Stimulated activated naive CD8-positive, alpha-beta T cell treated with anti-CD3 and anti-CD28 coated beads, Interleukin-15, Interleukin-2, amounts not matched to agents 100 ng/mL and 50 ng/mL, for 24 hours (primary cell): Measurements from ENCODE around the gene DTWD2.
"Not testable (repeated sequence)": the region's sequence is repeated elsewhere in the genome, so short reads cannot be mapped to it uniquely, and the experiment has no call there.

Source experiments
- H3K27ac Mint-ChIP-seq: one replicate; pipeline ENCODE4 v1.8.0; 2021; ENCODE audit warnings: mild to moderate bottlenecking, mixed read lengths
- H3K27me3 Mint-ChIP-seq: one replicate; pipeline ENCODE4 v1.8.0; 2021; ENCODE audit warnings: mixed read lengths
- H3K36me3 Mint-ChIP-seq: one replicate; pipeline ENCODE4 v1.8.0; 2021; ENCODE audit warnings: low read depth, mixed read lengths
- H3K4me1 Mint-ChIP-seq: one replicate; pipeline ENCODE4 v1.8.0; 2021; ENCODE audit warnings: low read depth, mixed read lengths
- H3K4me3 Mint-ChIP-seq: one replicate; pipeline ENCODE4 v1.8.0; 2021; ENCODE audit warnings: mild to moderate bottlenecking, mixed read lengths
- H3K9me3 Mint-ChIP-seq: one replicate; pipeline ENCODE4 v1.8.0; 2021; ENCODE audit warnings: mixed read lengths

The DTWD2 gene

DNA sequence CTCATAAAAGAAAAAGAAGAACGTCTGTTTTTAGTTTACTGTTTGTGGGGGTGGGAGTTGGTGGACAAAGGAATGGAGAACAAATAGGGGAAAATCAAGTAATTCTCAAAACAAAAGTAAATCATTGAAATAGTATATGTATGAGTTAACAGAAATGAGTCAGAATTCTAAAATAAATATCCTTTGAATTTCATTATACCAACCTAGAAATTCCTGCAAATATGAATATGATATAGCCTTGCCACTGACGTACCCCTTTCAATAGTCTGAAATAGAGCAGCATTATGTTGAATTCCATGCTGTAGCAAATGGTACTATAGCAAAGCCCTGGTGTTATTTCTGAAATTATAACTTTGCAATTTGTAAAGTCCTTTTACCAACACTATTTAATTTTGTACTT lies 29.6 kb upstream of the DTWD2 start:
- no peak overlapping the region for H3K27ac Mint-ChIP-seq
- H3K4me1 Mint-ChIP-seq = peaks cover 14% of the 10 kb centered on the region
- H3K36me3 Mint-ChIP-seq = no peaks in the 10 kb centered on the region
- H3K27me3 Mint-ChIP-seq = no peaks in the 10 kb centered on the region
- H3K4me3 Mint-ChIP-seq = no peak overlapping the region
- no peaks in the 10 kb centered on the region for H3K9me3 Mint-ChIP-seq

DNA sequence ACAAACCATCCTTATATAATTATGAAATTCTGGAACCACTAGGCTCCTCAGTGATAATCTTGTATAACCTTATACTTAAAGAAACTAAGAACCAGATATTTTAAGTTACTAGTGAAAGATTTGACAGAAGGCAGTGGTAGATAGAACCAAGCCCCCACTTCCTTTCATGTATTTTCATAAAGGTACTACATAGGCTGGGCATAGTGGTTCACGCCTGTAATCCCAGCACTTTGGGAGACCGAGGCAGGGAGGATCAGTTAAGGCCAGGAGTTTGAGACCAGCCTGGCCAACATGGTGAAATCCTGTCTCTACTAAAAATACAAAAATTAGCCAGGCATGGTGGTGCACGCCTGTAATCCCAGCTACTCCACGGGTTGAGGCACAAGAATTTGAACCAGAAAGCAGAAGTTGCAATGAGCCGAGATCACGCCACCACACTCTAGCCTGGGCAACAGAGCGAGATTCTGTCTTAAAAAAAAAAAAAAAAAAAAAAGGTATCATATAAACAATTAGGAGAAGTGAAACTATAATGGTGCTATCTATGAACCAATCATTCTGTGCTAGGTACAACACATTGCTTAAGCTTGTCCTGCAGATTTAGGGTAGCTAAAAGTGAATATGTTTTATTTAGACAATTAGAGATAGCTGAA lies 27.9 kb upstream of the DTWD2 start:
- H3K27me3 Mint-ChIP-seq = no peaks in the 10 kb centered on the region
- no peak overlapping the region for H3K27ac Mint-ChIP-seq
- no peaks in the 10 kb centered on the region for H3K36me3 Mint-ChIP-seq
- no peak overlapping the region for H3K4me3 Mint-ChIP-seq
- no peaks in the 10 kb centered on the region for H3K9me3 Mint-ChIP-seq
- no peaks in the 10 kb centered on the region for H3K4me1 Mint-ChIP-seq

DNA sequence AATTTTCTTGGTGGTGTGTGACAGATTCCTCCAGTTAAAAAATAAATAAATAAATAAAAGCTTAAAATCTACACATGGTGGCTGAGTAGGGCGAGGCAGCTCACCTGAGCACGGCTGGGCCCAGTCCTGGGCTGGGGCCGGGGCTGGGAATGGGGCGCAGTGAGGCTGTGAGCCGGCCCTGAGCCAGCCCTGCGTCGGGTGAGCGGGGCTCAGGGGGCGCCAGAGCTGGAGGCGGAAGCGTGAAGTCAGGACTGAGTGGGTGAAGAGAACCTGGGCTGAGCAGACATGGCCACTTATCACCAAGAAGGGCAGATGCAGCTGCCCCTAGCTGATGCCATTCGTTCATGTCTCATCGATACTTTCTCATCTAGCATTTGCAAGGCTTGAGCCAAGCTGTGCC lies 22.8 kb upstream of the DTWD2 start:
- no peak overlapping the region for H3K4me3 Mint-ChIP-seq
- no peaks in the 10 kb centered on the region for H3K27me3 Mint-ChIP-seq
- H3K4me1 Mint-ChIP-seq = no peaks in the 10 kb centered on the region
- H3K36me3 Mint-ChIP-seq = no peaks in the 10 kb centered on the region
- no peaks in the 10 kb centered on the region for H3K9me3 Mint-ChIP-seq
- no peak overlapping the region for H3K27ac Mint-ChIP-seq

GRCh38 chr5:119010206-119010605 lies 21.9 kb upstream of the DTWD2 start:
- no peak overlapping the region for H3K27ac Mint-ChIP-seq
- H3K27me3 Mint-ChIP-seq = no peaks in the 10 kb centered on the region
- no peak overlapping the region for H3K4me3 Mint-ChIP-seq
- H3K36me3 Mint-ChIP-seq = no peaks in the 10 kb centered on the region
- H3K9me3 Mint-ChIP-seq = no peaks in the 10 kb centered on the region
- H3K4me1 Mint-ChIP-seq = no peaks in the 10 kb centered on the region

GRCh38 chr5:119009131-119009530 lies 20.8 kb upstream of the DTWD2 start:
- H3K4me3 Mint-ChIP-seq = no peak overlapping the region
- no peaks in the 10 kb centered on the region for H3K27me3 Mint-ChIP-seq
- H3K36me3 Mint-ChIP-seq = no peaks in the 10 kb centered on the region
- no peaks in the 10 kb centered on the region for H3K9me3 Mint-ChIP-seq
- H3K4me1 Mint-ChIP-seq = no peaks in the 10 kb centered on the region
- no peak overlapping the region for H3K27ac Mint-ChIP-seq

DNA sequence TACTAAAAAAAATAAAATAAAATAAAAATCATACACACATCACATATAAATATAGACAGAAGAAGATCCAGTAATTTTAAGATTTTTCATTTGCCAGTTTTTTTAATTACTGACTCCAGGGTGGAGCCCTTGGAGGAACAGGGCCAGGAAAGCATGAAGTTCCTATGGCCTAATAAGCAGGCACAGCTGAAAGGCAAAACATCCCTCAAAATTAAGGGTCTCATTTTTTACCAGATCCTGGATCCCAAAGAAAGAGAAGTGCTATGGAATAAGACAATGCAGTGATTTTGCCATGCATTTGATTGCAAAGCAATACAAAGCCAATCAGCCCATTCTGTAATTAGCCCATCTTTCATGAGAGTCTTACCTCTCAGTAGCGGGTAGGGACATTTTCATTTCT lies 11.3 kb upstream of the DTWD2 start:
- H3K4me1 Mint-ChIP-seq = no peaks in the 10 kb centered on the region
- no peak overlapping the region for H3K4me3 Mint-ChIP-seq
- H3K27me3 Mint-ChIP-seq = peaks cover 14% of the 10 kb centered on the region
- H3K27ac Mint-ChIP-seq = no peak overlapping the region
- peaks cover 28% of the 10 kb centered on the region for H3K9me3 Mint-ChIP-seq
- H3K36me3 Mint-ChIP-seq = peaks cover 14% of the 10 kb centered on the region

- H3K27ac Mint-ChIP-seq, H3K4me1 Mint-ChIP-seq, H3K4me3 Mint-ChIP-seq: not testable (repeated sequence)
- Mint-ChIP-seq H3K9me3 (peaks cover 28% of the 10 kb centered on the region), H3K36me3 (peaks cover 14% of the 10 kb centered on the region), H3K27me3 (peaks cover 14% of the 10 kb centered on the region)
Measured at GRCh38 chr5:118998861-118999260, 10.5 kb upstream of the DTWD2 start.

GRCh38 chr5:118996098-118996497 lies 7.8 kb upstream of the DTWD2 start:
- H3K4me1 Mint-ChIP-seq = no peaks in the 10 kb centered on the region
- H3K27me3 Mint-ChIP-seq = peaks cover 14% of the 10 kb centered on the region
- H3K27ac Mint-ChIP-seq = no peak overlapping the region
- peaks cover 14% of the 10 kb centered on the region for H3K36me3 Mint-ChIP-seq
- H3K9me3 Mint-ChIP-seq = peaks cover 28% of the 10 kb centered on the region
- H3K4me3 Mint-ChIP-seq = no peak overlapping the region

- peaks cover 20% of the 10 kb centered on the region for H3K9me3 Mint-ChIP-seq
- no peak overlapping the region for H3K27ac Mint-ChIP-seq
- H3K36me3 Mint-ChIP-seq = peaks cover 14% of the 10 kb centered on the region
- H3K27me3 Mint-ChIP-seq = peaks cover 14% of the 10 kb centered on the region
- no peaks in the 10 kb centered on the region for H3K4me1 Mint-ChIP-seq
- H3K4me3 Mint-ChIP-seq = no peak overlapping the region
Measured at GRCh38 chr5:118994595-118994994, 6.2 kb upstream of the DTWD2 start.

- not testable (repeated sequence) for H3K4me3 Mint-ChIP-seq, H3K4me1 Mint-ChIP-seq, H3K27ac Mint-ChIP-seq
- Mint-ChIP-seq H3K36me3 (peaks cover 14% of the 10 kb centered on the region), H3K27me3 (peaks cover 14% of the 10 kb centered on the region), H3K9me3 (peaks cover 20% of the 10 kb centered on the region)
Measured at GRCh38 chr5:118993118-118993517, 4.8 kb upstream of the DTWD2 start.

GRCh38 chr5:118992055-118992454 lies 3.7 kb upstream of the DTWD2 start:
- not testable (repeated sequence) for H3K4me3 Mint-ChIP-seq, H3K36me3 Mint-ChIP-seq, H3K27ac Mint-ChIP-seq
- peaks cover 10% of the 10 kb centered on the region for H3K27me3 Mint-ChIP-seq
- H3K9me3 Mint-ChIP-seq = peaks cover 16% of the 10 kb centered on the region
- peaks cover 16% of the 10 kb centered on the region for H3K4me1 Mint-ChIP-seq

GRCh38 chr5:118990582-118990981 lies 2.2 kb upstream of the DTWD2 start:
- Mint-ChIP-seq H3K36me3 (peaks cover 5% of the 10 kb centered on the region), H3K27me3 (peaks cover 5% of the 10 kb centered on the region), H3K4me3 (no peak overlapping the region), H3K9me3 (peaks cover 8% of the 10 kb centered on the region), H3K4me1 (peaks cover 26% of the 10 kb centered on the region), H3K27ac (no peak overlapping the region)

DNA sequence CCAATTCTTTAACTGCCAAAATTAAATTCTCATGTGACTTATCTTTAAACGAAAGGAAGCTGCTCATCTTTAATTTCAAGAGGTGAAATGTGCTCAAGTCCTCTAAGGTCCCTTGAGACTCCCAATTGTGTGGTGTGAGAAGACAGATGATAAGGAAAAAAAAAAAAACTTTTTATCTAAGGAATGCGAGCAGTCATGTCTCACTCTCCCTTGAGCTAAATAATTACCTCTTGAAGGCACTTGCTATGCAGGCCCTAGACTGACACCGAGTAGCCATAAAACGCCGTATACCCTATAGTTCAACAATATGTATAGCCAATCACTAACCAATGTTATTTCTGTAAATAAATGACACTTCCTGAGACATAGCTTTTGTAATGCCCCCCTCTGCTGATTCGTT lies 1.5 kb upstream of the DTWD2 start:
- Mint-ChIP-seq H3K4me3 (no peak overlapping the region), H3K4me1 (peaks cover 30% of the 10 kb centered on the region), H3K27me3 (no peaks in the 10 kb centered on the region), H3K9me3 (peaks cover under 1% of the 10 kb centered on the region), H3K36me3 (no peaks in the 10 kb centered on the region), H3K27ac (no peak overlapping the region)

DNA sequence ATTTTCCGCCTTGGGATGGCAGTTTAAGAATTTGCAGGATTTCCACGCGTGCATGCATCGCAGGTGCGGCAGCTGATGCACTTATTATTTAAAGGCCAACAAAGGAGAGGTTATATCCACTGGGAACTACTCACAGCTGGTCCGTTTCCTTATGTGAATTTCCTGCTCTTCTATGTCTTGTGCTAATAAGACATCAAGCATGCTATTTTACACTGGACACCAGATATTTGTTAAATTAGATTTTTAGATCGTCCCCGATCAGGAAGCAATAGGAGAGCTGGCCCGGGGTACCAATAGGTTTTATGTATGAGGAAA lies 476 bp upstream of the DTWD2 start:
- Mint-ChIP-seq H3K9me3 (no peaks in the 10 kb centered on the region), H3K36me3 (no peaks in the 10 kb centered on the region), H3K27me3 (no peaks in the 10 kb centered on the region), H3K4me3 (peak overlapping the region; percentile 82), H3K27ac (no peak overlapping the region), H3K4me1 (peaks cover 33% of the 10 kb centered on the region)

DNA sequence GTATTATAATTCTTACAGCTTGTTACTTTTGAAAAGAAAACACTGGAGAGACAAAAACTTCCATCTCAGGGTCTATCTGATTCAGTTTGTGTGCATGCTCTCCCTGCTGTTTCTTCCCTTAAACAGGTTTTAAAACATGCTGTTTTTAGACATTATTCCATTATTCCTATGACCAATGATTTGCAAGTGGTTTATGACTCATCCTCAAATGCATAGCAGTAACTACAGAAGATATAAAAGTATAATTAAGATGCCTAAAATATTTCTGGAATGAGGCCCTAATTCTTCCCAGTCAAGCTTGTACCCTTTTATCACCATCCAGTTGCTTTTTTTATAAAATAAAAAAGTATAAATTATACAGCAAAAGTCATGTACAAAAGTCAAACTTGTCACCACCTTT lies 3.7 kb downstream of the DTWD2 start:
- H3K9me3 Mint-ChIP-seq = no peaks in the 10 kb centered on the region
- H3K27me3 Mint-ChIP-seq = no peaks in the 10 kb centered on the region
- no peak overlapping the region for H3K27ac Mint-ChIP-seq
- peaks cover 33% of the 10 kb centered on the region for H3K4me1 Mint-ChIP-seq
- H3K36me3 Mint-ChIP-seq = peaks cover 4% of the 10 kb centered on the region
- H3K4me3 Mint-ChIP-seq = no peak overlapping the region

GRCh38 chr5:118981783-118982182 lies 6.6 kb downstream of the DTWD2 start:
- H3K9me3 Mint-ChIP-seq = no peaks in the 10 kb centered on the region
- peaks cover 8% of the 10 kb centered on the region for H3K36me3 Mint-ChIP-seq

More at GRCh38 chr5:118981783-118982182, 6.6 kb downstream of the DTWD2 start:
- Mint-ChIP-seq H3K4me3 (no peak overlapping the region), H3K4me1 (peaks cover 15% of the 10 kb centered on the region), H3K27me3 (no peaks in the 10 kb centered on the region), H3K27ac (no peak overlapping the region)
